ENCODE data around the gene NPY5R.
A peak's percentile ranks its signal among the peaks of the same experiment; 100 is the strongest.

The NPY5R gene

GRCh38 chr4:163343604-163344146 lies at the start of gene NPY5R:
NPY5R (plus strand) TSS chr4:163343892; CDS start chr4:163350274, 6,382 bp downstream.
- no peak for DNase-seq

- no peak for DNase-seq
These were observed 48.6 kb upstream of the NPY5R start for GRCh38 chr4:163295138-163295537.

GRCh38 chr4:163300445-163300844 lies 43.2 kb upstream of the NPY5R start:
- DNase-seq: no peak

- no peak for DNase-seq
These were observed 40.6 kb upstream of the NPY5R start for GRCh38 chr4:163303069-163303468.

- no peak for DNase-seq
These were observed 34.2 kb upstream of the NPY5R start for GRCh38 chr4:163309466-163309865.

GRCh38 chr4:163317110-163317509 lies 26.6 kb upstream of the NPY5R start:
- DNase-seq: no peak

- DNase-seq: no peak
These were observed 12.6 kb upstream of the NPY5R start for GRCh38 chr4:163330916-163331628.

- no peak for DNase-seq
These were observed 11.9 kb upstream of the NPY5R start for GRCh38 chr4:163331629-163332376.

- peak; percentile 3 for DNase-seq
These were observed 10.9 kb upstream of the NPY5R start, which contains the start of gene NPY1R for GRCh38 chr4:163332526-163333406. NPY1R (minus strand) TSS chr4:163332596; CDS start chr4:163326554, 6,042 bp downstream.

GRCh38 chr4:163335384-163335783 lies 8.3 kb upstream of the NPY5R start:
- no peak for DNase-seq

GRCh38 chr4:163344147-163345125 lies 744 bp downstream of the NPY5R start:
- DNase-seq: no peak

- DNase-seq: no peak
These were observed 7.0 kb downstream of the NPY5R start for GRCh38 chr4:163350672-163351071.

- no peak for DNase-seq
These were observed 9.4 kb downstream of the NPY5R start for GRCh38 chr4:163353054-163353453.

GRCh38 chr4:163356104-163356503 lies 12.4 kb downstream of the NPY5R start:
- DNase-seq: no peak

- DNase-seq: no peak
These were observed 24.0 kb downstream of the NPY5R start for GRCh38 chr4:163367651-163368050.

- DNase-seq: no peak
These were observed 28.3 kb downstream of the NPY5R start for GRCh38 chr4:163372029-163372428.

- no peak for DNase-seq
These were observed 35.0 kb downstream of the NPY5R start for GRCh38 chr4:163378661-163379060.

- DNase-seq: no peak
These were observed 37.0 kb downstream of the NPY5R start for GRCh38 chr4:163380703-163381102.

GRCh38 chr4:163382178-163382869 lies 38.6 kb downstream of the NPY5R start:
- DNase-seq: no peak

GRCh38 chr4:163384434-163384833 lies 40.7 kb downstream of the NPY5R start:
- no peak for DNase-seq

GRCh38 chr4:163384926-163385325 lies 41.2 kb downstream of the NPY5R start:
- no peak for DNase-seq
